Breast epithelium (tissue), 3 donors: ENCODE results near the gene NRBF2.

Experiments used
- CTCF ChIP-seq, 3 donors: fragments of 450-650 bp; IDR thresholded peaks; one replicate each; pipeline ENCODE4 v1.5.1; 2016 to 2017; ENCODE audit warnings: antibody characterized with exemption in 3 of 3, mild to moderate bottlenecking in 3 of 3, moderate library complexity in 3 of 3
- POLR2AphosphoS5 ChIP-seq, 3 donors: sonication (generic); formaldehyde crosslinking; IDR thresholded peaks; one replicate each; pipeline ENCODE4 v1.6.1; 2017; ENCODE audit warnings: antibody characterized with exemption in 3 of 3

- no peak for TF ChIP-seq CTCF (IDR thresholded peaks at IDR 0.05)
- peak; percentile 95 to 98 (median 96) for TF ChIP-seq POLR2AphosphoS5 (IDR thresholded peaks at IDR 0.05)
These were observed 18.9 kb upstream of the NRBF2 start for GRCh38 chr10:63114031-63114814.
